ENCODE results near the gene FAM98B.
"Not testable (repeated sequence)": the region's sequence is repeated elsewhere in the genome, so short reads cannot be mapped to it uniquely, and the experiment has no call there.

FAM98B gene

GRCh38 chr15:38453971-38454695 is at the start of gene FAM98B:
FAM98B (plus strand) TSS chr15:38454127; CDS start chr15:38454162, 35 bp downstream.
- peak; percentile 96 for ATAC-seq

- ATAC-seq, result peak in 1 of 2 donors; percentile 53
These were observed 47.5 kb upstream of the FAM98B start for GRCh38 chr15:38406436-38406835.

- no peak for ATAC-seq
These were observed 45.4 kb upstream of the FAM98B start for GRCh38 chr15:38408576-38408975.

- no peak for ATAC-seq
These were observed 42.0 kb upstream of the FAM98B start for GRCh38 chr15:38411902-38412301.

- ATAC-seq, result no peak
These were observed 41.5 kb upstream of the FAM98B start for GRCh38 chr15:38412466-38412865.

- no peak for ATAC-seq
These were observed 39.6 kb upstream of the FAM98B start for GRCh38 chr15:38414357-38414756.

- ATAC-seq, result no peak
These were observed 32.7 kb upstream of the FAM98B start for GRCh38 chr15:38421069-38421690.

GRCh38 chr15:38424101-38424552 is 29.8 kb upstream of the FAM98B start:
- no peak for ATAC-seq

GRCh38 chr15:38425269-38425668 is 28.7 kb upstream of the FAM98B start:
- no peak for ATAC-seq

GRCh38 chr15:38427380-38427779 is 26.5 kb upstream of the FAM98B start:
- ATAC-seq, result no peak

GRCh38 chr15:38430106-38430760 is 23.7 kb upstream of the FAM98B start:
- no peak for ATAC-seq

GRCh38 chr15:38436993-38437392 is 16.9 kb upstream of the FAM98B start:
- no peak for ATAC-seq

- ATAC-seq, result not testable (repeated sequence)
These were observed 16.3 kb upstream of the FAM98B start for GRCh38 chr15:38437603-38438002.

- ATAC-seq, result no peak
These were observed 15.6 kb upstream of the FAM98B start for GRCh38 chr15:38438031-38438986.

- ATAC-seq, result peak; percentile 79
These were observed 13.4 kb upstream of the FAM98B start for GRCh38 chr15:38440353-38441129.

GRCh38 chr15:38441130-38441519 is 12.8 kb upstream of the FAM98B start:
- ATAC-seq, result no peak

- no peak for ATAC-seq
These were observed 766 bp downstream of the FAM98B start for GRCh38 chr15:38454696-38455090.

GRCh38 chr15:38455092-38455491 is 1.2 kb downstream of the FAM98B start:
- no peak for ATAC-seq

GRCh38 chr15:38458646-38459045 is 4.7 kb downstream of the FAM98B start:
- ATAC-seq, result no peak

- no peak for ATAC-seq
These were observed 5.6 kb downstream of the FAM98B start for GRCh38 chr15:38459480-38459879.

GRCh38 chr15:38460543-38460942 is 6.6 kb downstream of the FAM98B start:
- no peak for ATAC-seq
